ENCODE data around the gene STAM. TPM values are rescaled to one million over a fixed set of nuclear protein-coding genes. Genes with fewer than 3 reads are reported as not detected.

STAM gene
- total RNA-seq, 4 donors from 2014 or later: 13.2 to 21.4 (median 17.9) TPM

- no peak for DNase-seq (ENCODE audit: low spot score in 2 of 2)
- WGBS, 2 donors: 65 to 76% methylated on average over 2 of the region's 2 CpGs
- no peak for TF ChIP-seq POLR2A (IDR thresholded peaks at IDR 0.05)
- TF ChIP-seq, protein P1, sequence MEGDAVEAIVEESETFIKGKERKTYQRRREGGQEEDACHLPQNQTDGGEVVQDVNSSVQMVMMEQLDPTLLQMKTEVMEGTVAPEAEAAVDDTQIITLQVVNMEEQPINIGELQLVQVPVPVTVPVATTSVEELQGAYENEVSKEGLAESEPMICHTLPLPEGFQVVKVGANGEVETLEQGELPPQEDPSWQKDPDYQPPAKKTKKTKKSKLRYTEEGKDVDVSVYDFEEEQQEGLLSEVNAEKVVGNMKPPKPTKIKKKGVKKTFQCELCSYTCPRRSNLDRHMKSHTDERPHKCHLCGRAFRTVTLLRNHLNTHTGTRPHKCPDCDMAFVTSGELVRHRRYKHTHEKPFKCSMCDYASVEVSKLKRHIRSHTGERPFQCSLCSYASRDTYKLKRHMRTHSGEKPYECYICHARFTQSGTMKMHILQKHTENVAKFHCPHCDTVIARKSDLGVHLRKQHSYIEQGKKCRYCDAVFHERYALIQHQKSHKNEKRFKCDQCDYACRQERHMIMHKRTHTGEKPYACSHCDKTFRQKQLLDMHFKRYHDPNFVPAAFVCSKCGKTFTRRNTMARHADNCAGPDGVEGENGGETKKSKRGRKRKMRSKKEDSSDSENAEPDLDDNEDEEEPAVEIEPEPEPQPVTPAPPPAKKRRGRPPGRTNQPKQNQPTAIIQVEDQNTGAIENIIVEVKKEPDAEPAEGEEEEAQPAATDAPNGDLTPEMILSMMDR (IDR thresholded peaks at IDR 0.05): no peak
- intact Hi-C loops (cut with DNase I; ENCODE audit: low total_unique reads): loop anchor here (10.0 kb wide), 1 partner anchor 128 kb away; no protein-coding TSS in a partner anchor
- no peak overlapping the region for H3K4me3 ChIP-seq (ENCODE audit: low read depth, poor library complexity, severe bottlenecking)
Measured at GRCh38 chr10:17607060-17607459, 36.9 kb upstream of the STAM start.

- no peak for DNase-seq (ENCODE audit: low spot score in 2 of 2)
- intact Hi-C loops (cut with DNase I; ENCODE audit: low total_unique reads): loop anchor here (10.0 kb wide), 1 partner anchor 127 kb away; no protein-coding TSS in a partner anchor
- WGBS, 2 donors: 55 to 57% methylated on average over 9 of the region's 9 CpGs
- TF ChIP-seq POLR2A (IDR thresholded peaks at IDR 0.05): no peak
- TF ChIP-seq, protein P1 (IDR thresholded peaks at IDR 0.05): no peak
- no peak overlapping the region for H3K4me3 ChIP-seq (ENCODE audit: low read depth, poor library complexity, severe bottlenecking)
Measured at GRCh38 chr10:17607603-17608332, 36.2 kb upstream of the STAM start.

DNA sequence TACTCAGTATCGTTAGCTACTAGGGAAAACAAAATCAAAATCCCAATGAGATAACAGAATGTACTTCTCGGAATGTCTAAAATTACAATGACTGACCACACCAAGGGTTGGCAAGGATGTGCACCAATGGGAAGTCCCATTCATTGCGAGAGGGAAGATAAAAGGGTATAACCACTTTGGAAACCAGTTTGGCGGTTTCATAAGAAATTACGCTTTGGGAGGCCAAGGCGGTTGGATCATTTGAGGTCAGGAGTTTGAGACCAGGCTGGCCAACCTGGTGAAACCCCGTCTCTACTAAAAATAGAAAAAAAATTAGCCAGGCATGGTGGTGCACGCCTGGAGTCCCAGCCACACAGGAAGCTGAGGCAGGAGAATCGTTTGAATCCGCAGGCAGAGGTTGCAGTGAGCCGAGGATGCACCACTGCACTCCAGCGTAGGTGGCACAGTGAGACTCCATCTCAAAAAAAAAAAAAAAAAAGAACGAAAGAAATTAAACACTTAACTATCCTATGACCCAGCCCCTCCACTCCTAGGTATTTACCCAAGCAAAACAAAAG, 34.4 kb upstream of the STAM start:
- intact Hi-C loops (cut with DNase I; ENCODE audit: low total_unique reads): loop anchor here (10.0 kb wide), 1 partner anchor 125 kb away; no protein-coding TSS in a partner anchor
- TF ChIP-seq, protein P1 (IDR thresholded peaks at IDR 0.05): no peak
- no peak for TF ChIP-seq POLR2A (IDR thresholded peaks at IDR 0.05)
- H3K4me3 ChIP-seq (ENCODE audit: low read depth, poor library complexity, severe bottlenecking): no peak overlapping the region
- no peak for DNase-seq (ENCODE audit: low spot score in 2 of 2)
- 82 to 87% methylated on average over 13 of the region's 13 CpGs for WGBS, 2 donors

- TF ChIP-seq, protein P1 (IDR thresholded peaks at IDR 0.05): no peak
- peak; percentile 29 to 92 for DNase-seq (ENCODE audit: low spot score in 2 of 2)
- peak overlapping the region; percentile 72 for H3K4me3 ChIP-seq (ENCODE audit: low read depth, poor library complexity, severe bottlenecking)
- intact Hi-C loops (cut with DNase I; ENCODE audit: low total_unique reads): no loop called here
- 4 to 9% methylated on average over 22 to 40 of the region's 48 CpGs for WGBS, 2 donors
Measured at GRCh38 chr10:17616403-17617030, 27.4 kb upstream of the STAM start.

- 1% methylated on average over 13 to 18 of the region's 92 CpGs for WGBS, 2 donors
- peak in 1 of 2 donors; percentile 91 for DNase-seq (ENCODE audit: low spot score in 2 of 2)
- intact Hi-C loops (cut with DNase I; ENCODE audit: low total_unique reads): no loop called here
- TF ChIP-seq, protein P1 (IDR thresholded peaks at IDR 0.05): no peak
- TF ChIP-seq POLR2A (IDR thresholded peaks at IDR 0.05): no peak
- peak within 1 kb of the TSS; percentile 72 for H3K4me3 ChIP-seq (ENCODE audit: low read depth, poor library complexity, severe bottlenecking)
Measured at GRCh38 chr10:17617031-17617911, 26.7 kb upstream of the STAM start, which contains the start of gene HACD1. Gene HACD1, minus strand, starts transcription at chr10:17617374. Its CDS starts 35 bp downstream, at chr10:17617339.
